Measurements from ENCODE around the gene TBC1D14.

Gene TBC1D14

GRCh38 chr4:6989331-6989923, 79.8 kb downstream of the TBC1D14 start:
- TF ChIP-seq CTCF (conservative IDR thresholded peaks at IDR 0.05; ENCODE audit: low read length): no peak
- no peak for TF ChIP-seq EZH2phosphoT487 (IDR thresholded peaks at IDR 0.05; ENCODE audit: borderline replicate concordance)
- Histone ChIP-seq H3K79me2 (ENCODE audit: insufficient read depth, low read length) (peaks cover 60% of the 10 kb centered on the region), H3F3A (ENCODE audit: low read depth) (peaks cover 4% of the 10 kb centered on the region; the same call in 1 of the 2 replicates), H3K9me3 (ENCODE audit: insufficient read depth, low read depth, low read length) (no peaks in the 10 kb centered on the region), H3K4me2 (ENCODE audit: low read depth, low read length, poor library complexity, severe bottlenecking) (no peak overlapping the region), H3K36me3 (ENCODE audit: insufficient read depth, low read length) (0 out of 2 replicates have a peak, but pooled peaks cover 4% of the 10 kb centered on the region), H3K27me3 (ENCODE audit: insufficient read depth, low read length, poor library complexity, severe bottlenecking) (no peaks in the 10 kb centered on the region), H3K9me2 (replicated peaks; ENCODE audit: low read depth, low read length) (no peaks in the 10 kb centered on the region), H2AFZ (ENCODE audit: low read length) (no peak overlapping the region), H3K9ac (ENCODE audit: low read depth, low read length, poor library complexity, severe bottlenecking) (no peak overlapping the region), H4K20me1 (ENCODE audit: insufficient read depth, low read length, poor library complexity, severe bottlenecking) (peaks cover 26% of the 10 kb centered on the region), H3K4me3 (ENCODE audit: low read length, poor library complexity, severe bottlenecking) (no peak overlapping the region), H3K4me1 (ENCODE audit: insufficient read depth, low read length, poor library complexity, severe bottlenecking) (peaks cover 33% of the 10 kb centered on the region)

- Histone ChIP-seq H3K4me1 (ENCODE audit: insufficient read depth, low read length, poor library complexity, severe bottlenecking) (peaks cover 30% of the 10 kb centered on the region), H3K4me2 (ENCODE audit: low read depth, low read length, poor library complexity, severe bottlenecking) (no peak overlapping the region), H3F3A (ENCODE audit: low read depth) (peaks cover 4% of the 10 kb centered on the region; the same call in 1 of the 2 replicates), H4K20me1 (ENCODE audit: insufficient read depth, low read length, poor library complexity, severe bottlenecking) (peaks cover 26% of the 10 kb centered on the region), H3K36me3 (ENCODE audit: insufficient read depth, low read length) (0 out of 2 replicates have a peak, but pooled peaks cover 4% of the 10 kb centered on the region), H3K27me3 (ENCODE audit: insufficient read depth, low read length, poor library complexity, severe bottlenecking) (no peaks in the 10 kb centered on the region), H3K9me3 (ENCODE audit: insufficient read depth, low read depth, low read length) (no peaks in the 10 kb centered on the region), H2AFZ (ENCODE audit: low read length) (no peak overlapping the region), H3K9ac (ENCODE audit: low read depth, low read length, poor library complexity, severe bottlenecking) (no peak overlapping the region), H3K79me2 (ENCODE audit: insufficient read depth, low read length) (peaks cover 52% of the 10 kb centered on the region), H3K9me2 (replicated peaks; ENCODE audit: low read depth, low read length) (no peaks in the 10 kb centered on the region), H3K4me3 (ENCODE audit: low read length, poor library complexity, severe bottlenecking) (no peak overlapping the region)
- TF ChIP-seq CTCF (conservative IDR thresholded peaks at IDR 0.05; ENCODE audit: low read length) (no peak), EZH2phosphoT487 (IDR thresholded peaks at IDR 0.05; ENCODE audit: borderline replicate concordance) (no peak)
These were observed 81.0 kb downstream of the TBC1D14 start for GRCh38 chr4:6990661-6991060.

GRCh38 chr4:6991249-6991648, 81.6 kb downstream of the TBC1D14 start:
- TF ChIP-seq EZH2phosphoT487 (IDR thresholded peaks at IDR 0.05; ENCODE audit: borderline replicate concordance): no peak
- no peak for TF ChIP-seq CTCF (conservative IDR thresholded peaks at IDR 0.05; ENCODE audit: low read length)
- peaks cover 21% of the 10 kb centered on the region for H4K20me1 ChIP-seq (ENCODE audit: insufficient read depth, low read length, poor library complexity, severe bottlenecking)
- H3K9ac ChIP-seq (ENCODE audit: low read depth, low read length, poor library complexity, severe bottlenecking): no peak overlapping the region
- H3K36me3 ChIP-seq (ENCODE audit: insufficient read depth, low read length): peaks cover 8% of the 10 kb centered on the region; the same call in 1 of the 2 replicates
- no peaks in the 10 kb centered on the region for H3K9me2 ChIP-seq (replicated peaks; ENCODE audit: low read depth, low read length)
- peaks cover 46% of the 10 kb centered on the region for H3K79me2 ChIP-seq (ENCODE audit: insufficient read depth, low read length)
- H2AFZ ChIP-seq (ENCODE audit: low read length): no peak overlapping the region
- no peaks in the 10 kb centered on the region for H3K9me3 ChIP-seq (ENCODE audit: insufficient read depth, low read depth, low read length)
- no peak overlapping the region for H3K4me3 ChIP-seq (ENCODE audit: low read length, poor library complexity, severe bottlenecking)
- peaks cover 24% of the 10 kb centered on the region for H3K4me1 ChIP-seq (ENCODE audit: insufficient read depth, low read length, poor library complexity, severe bottlenecking)
- H3K4me2 ChIP-seq (ENCODE audit: low read depth, low read length, poor library complexity, severe bottlenecking): no peak overlapping the region
- peaks cover 4% of the 10 kb centered on the region; the same call in 1 of the 2 replicates for H3F3A ChIP-seq (ENCODE audit: low read depth)
- H3K27me3 ChIP-seq (ENCODE audit: insufficient read depth, low read length, poor library complexity, severe bottlenecking): no peaks in the 10 kb centered on the region

Measured in Loucy (cell line).